ENCODE results near the gene DDX59.

The DDX59 gene

GRCh38 chr1:200708769-200709168 lies 39.1 kb upstream of the DDX59 start:
- Histone ChIP-seq H2AFZ (ENCODE audit: low read length) (0 out of 2 replicates have a peak overlapping the region, but pooled peaks have one; percentile 21), H3K9ac (ENCODE audit: low read length) (peak overlapping the region; percentile 16; the same call in 1 of the 2 replicates), H3K9me3 (replicated peaks; ENCODE audit: insufficient read depth, low read length) (no peaks in the 10 kb centered on the region), H3K27ac (ENCODE audit: low read length) (peak overlapping the region; percentile 57; the same call in 1 of the 2 replicates), H3K36me3 (replicated peaks; ENCODE audit: insufficient read depth, low read length) (no peaks in the 10 kb centered on the region), H3K4me2 (ENCODE audit: low read depth, low read length) (peak overlapping the region; percentile 8), H3K4me3 (ENCODE audit: low read length) (no peak overlapping the region), H3F3A (ENCODE audit: insufficient read depth, low read length) (no peaks in the 10 kb centered on the region), H3K9me2 (replicated peaks; ENCODE audit: insufficient read depth, low read length) (no peaks in the 10 kb centered on the region), H4K20me1 (ENCODE audit: insufficient read depth, low read length) (no peaks in the 10 kb centered on the region), H3K27me3 (replicated peaks; ENCODE audit: insufficient read depth, low read length) (no peaks in the 10 kb centered on the region), H3K4me1 (ENCODE audit: low read length) (peaks cover 21% of the 10 kb centered on the region), H3K79me2 (ENCODE audit: low read length) (no peaks in the 10 kb centered on the region)
- peak; percentile 15 for DNase-seq
- no peak for TF ChIP-seq CTCF (IDR thresholded peaks at IDR 0.05; ENCODE audit: low read length)
- TF ChIP-seq EZH2phosphoT487 (IDR thresholded peaks at IDR 0.05; ENCODE audit: low read length) = no peak
- no peak for TF ChIP-seq EZH2 (optimal IDR thresholded peaks at IDR 0.05; ENCODE audit: low read depth, low read length)

- H3K27ac ChIP-seq (ENCODE audit: low read length) = no peak overlapping the region
- no peaks in the 10 kb centered on the region for H4K20me1 ChIP-seq (ENCODE audit: insufficient read depth, low read length)
- no peaks in the 10 kb centered on the region for H3K9me3 ChIP-seq (replicated peaks; ENCODE audit: insufficient read depth, low read length)
- H3K4me3 ChIP-seq (ENCODE audit: low read length) = no peak overlapping the region
- no peak overlapping the region for H3K9ac ChIP-seq (ENCODE audit: low read length)
- no peak overlapping the region for H3K4me2 ChIP-seq (ENCODE audit: low read depth, low read length)
- no peaks in the 10 kb centered on the region for H3K36me3 ChIP-seq (replicated peaks; ENCODE audit: insufficient read depth, low read length)
- no peaks in the 10 kb centered on the region for H3K27me3 ChIP-seq (replicated peaks; ENCODE audit: insufficient read depth, low read length)
- H3K79me2 ChIP-seq (ENCODE audit: low read length) = no peaks in the 10 kb centered on the region
- TF ChIP-seq EZH2phosphoT487 (IDR thresholded peaks at IDR 0.05; ENCODE audit: low read length) (no peak), CTCF (IDR thresholded peaks at IDR 0.05; ENCODE audit: low read length) (no peak), EZH2 (optimal IDR thresholded peaks at IDR 0.05; ENCODE audit: low read depth, low read length) (no peak)
- DNase-seq = no peak
- no peaks in the 10 kb centered on the region for H3F3A ChIP-seq (ENCODE audit: insufficient read depth, low read length)
- no peaks in the 10 kb centered on the region for H3K9me2 ChIP-seq (replicated peaks; ENCODE audit: insufficient read depth, low read length)
- no peak overlapping the region for H2AFZ ChIP-seq (ENCODE audit: low read length)
- H3K4me1 ChIP-seq (ENCODE audit: low read length) = peaks cover 21% of the 10 kb centered on the region
These were observed 38.5 kb upstream of the DDX59 start for GRCh38 chr1:200708161-200708560.

- no peaks in the 10 kb centered on the region for H3F3A ChIP-seq (ENCODE audit: insufficient read depth, low read length)
- no peak overlapping the region for H3K4me3 ChIP-seq (ENCODE audit: low read length)
- no peak overlapping the region for H3K4me2 ChIP-seq (ENCODE audit: low read depth, low read length)
- no peaks in the 10 kb centered on the region for H3K36me3 ChIP-seq (replicated peaks; ENCODE audit: insufficient read depth, low read length)
- H2AFZ ChIP-seq (ENCODE audit: low read length) = no peak overlapping the region
- H3K9me2 ChIP-seq (replicated peaks; ENCODE audit: insufficient read depth, low read length) = no peaks in the 10 kb centered on the region
- no peak overlapping the region for H3K9ac ChIP-seq (ENCODE audit: low read length)
- H3K27ac ChIP-seq (ENCODE audit: low read length) = no peak overlapping the region
- TF ChIP-seq EZH2 (optimal IDR thresholded peaks at IDR 0.05; ENCODE audit: low read depth, low read length) (no peak), EZH2phosphoT487 (IDR thresholded peaks at IDR 0.05; ENCODE audit: low read length) (no peak), CTCF (IDR thresholded peaks at IDR 0.05; ENCODE audit: low read length) (no peak)
- no peaks in the 10 kb centered on the region for H3K79me2 ChIP-seq (ENCODE audit: low read length)
- H3K4me1 ChIP-seq (ENCODE audit: low read length) = peaks cover 21% of the 10 kb centered on the region
- no peaks in the 10 kb centered on the region for H3K9me3 ChIP-seq (replicated peaks; ENCODE audit: insufficient read depth, low read length)
- H3K27me3 ChIP-seq (replicated peaks; ENCODE audit: insufficient read depth, low read length) = no peaks in the 10 kb centered on the region
- no peak for DNase-seq
- no peaks in the 10 kb centered on the region for H4K20me1 ChIP-seq (ENCODE audit: insufficient read depth, low read length)
These were observed 37.4 kb upstream of the DDX59 start for GRCh38 chr1:200707116-200707515.
